MM.1S (cell line): ENCODE measurements around the gene USP47.

ENCODE experiments used
- CTCF ChIP-seq: fragments of 300-600 bp; sonication (generic); IDR thresholded peaks from 2 replicates; pipeline ENCODE4 v1.5.1; 2016; ENCODE audit warnings: antibody characterized with exemption, low read length, mixed read lengths
- EZH2 ChIP-seq: fragments of 300-600 bp; sonication (generic); optimal IDR thresholded peaks from 2 replicates; pipeline ENCODE3; 2017; ENCODE audit warnings: low read depth, mild to moderate bottlenecking, antibody characterized with exemption, low read length, mixed read lengths
- EZH2phosphoT487 ChIP-seq: fragments of 300-600 bp; sonication (generic); IDR thresholded peaks from 2 replicates; pipeline ENCODE4 v1.6.1; 2018; ENCODE audit warnings: antibody characterized with exemption, low read length

DNA sequence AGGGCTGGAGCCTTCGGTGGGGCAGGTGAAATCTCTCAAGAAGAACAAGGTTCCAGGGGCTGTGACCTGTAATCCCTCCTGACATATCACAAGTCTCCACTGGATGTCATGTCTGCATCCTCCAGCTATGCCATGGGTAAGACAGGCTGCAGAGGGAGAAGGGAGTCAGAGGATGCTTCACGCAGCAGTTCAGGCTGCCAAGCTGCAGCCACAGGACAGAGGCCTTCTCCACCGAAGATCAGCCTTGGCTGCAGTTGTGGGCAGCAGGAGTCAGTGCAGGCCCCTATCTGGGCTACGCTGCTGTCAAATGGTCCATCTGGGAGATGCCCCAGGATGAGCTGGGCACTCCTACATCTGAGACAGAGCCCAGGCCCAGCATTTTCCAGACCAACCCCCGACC lies 141.7 kb downstream of the USP47 start:
- TF ChIP-seq CTCF (no peak), EZH2 (no peak), EZH2phosphoT487 (no peak)
